Measurements from ENCODE around the gene CSNK2A3.

CSNK2A3 gene

GRCh38 chr11:11312738-11313137 lies 40.3 kb downstream of the CSNK2A3 start:
- H3K36me3 ChIP-seq (ENCODE audit: control insufficient read depth in 1 of 2, insufficient read depth in 2 of 2, low read length in 2 of 2): peaks cover 0 to 2% of the 10 kb centered on the region in 2 donors
- no peak overlapping the region for H3K27ac ChIP-seq (ENCODE audit: low read length)
- H3K4me3 ChIP-seq (ENCODE audit: low read depth in 1 of 2, low read length in 2 of 2): no peak overlapping the region
- H3K9me3 ChIP-seq (ENCODE audit: control insufficient read depth in 1 of 2, low read length in 2 of 2): no peaks in the 10 kb centered on the region
- H3K27me3 ChIP-seq (ENCODE audit: low read depth, low read length): no peaks in the 10 kb centered on the region
- peaks cover 0 to 12% of the 10 kb centered on the region in 2 donors for H3K4me1 ChIP-seq (ENCODE audit: control insufficient read depth in 1 of 2, insufficient read depth in 2 of 2, low read length in 2 of 2)

GRCh38 chr11:11311169-11311568 lies 41.9 kb downstream of the CSNK2A3 start:
- H3K27ac ChIP-seq (ENCODE audit: low read length): no peak overlapping the region

GRCh38 chr11:11309906-11310305 lies 43.1 kb downstream of the CSNK2A3 start:
- Histone ChIP-seq H3K4me1 (ENCODE audit: control insufficient read depth in 1 of 2, insufficient read depth in 2 of 2, low read length in 2 of 2) (peaks cover 0 to 12% of the 10 kb centered on the region in 2 donors), H3K4me3 (ENCODE audit: low read depth in 1 of 2, low read length in 2 of 2) (no peak overlapping the region), H3K27ac (ENCODE audit: low read length) (no peak overlapping the region), H3K9me3 (ENCODE audit: control insufficient read depth in 1 of 2, low read length in 2 of 2) (no peaks in the 10 kb centered on the region), H3K27me3 (ENCODE audit: low read depth, low read length) (no peaks in the 10 kb centered on the region), H3K36me3 (ENCODE audit: control insufficient read depth in 1 of 2, insufficient read depth in 2 of 2, low read length in 2 of 2) (peaks cover 0 to 5% of the 10 kb centered on the region in 2 donors)

More at GRCh38 chr11:11311169-11311568, 41.9 kb downstream of the CSNK2A3 start:
- Histone ChIP-seq H3K4me1 (ENCODE audit: control insufficient read depth in 1 of 2, insufficient read depth in 2 of 2, low read length in 2 of 2) (peaks cover 0 to 12% of the 10 kb centered on the region in 2 donors), H3K36me3 (ENCODE audit: control insufficient read depth in 1 of 2, insufficient read depth in 2 of 2, low read length in 2 of 2) (peaks cover 0 to 5% of the 10 kb centered on the region in 2 donors), H3K9me3 (ENCODE audit: control insufficient read depth in 1 of 2, low read length in 2 of 2) (no peaks in the 10 kb centered on the region), H3K27me3 (ENCODE audit: low read depth, low read length) (no peaks in the 10 kb centered on the region), H3K4me3 (ENCODE audit: low read depth in 1 of 2, low read length in 2 of 2) (no peak overlapping the region)

GRCh38 chr11:11308249-11308648 lies 44.8 kb downstream of the CSNK2A3 start:
- H3K4me1 ChIP-seq (ENCODE audit: control insufficient read depth in 1 of 2, insufficient read depth in 2 of 2, low read length in 2 of 2): no peaks in the 10 kb centered on the region
- H3K4me3 ChIP-seq (ENCODE audit: low read depth in 1 of 2, low read length in 2 of 2): no peak overlapping the region
- H3K27me3 ChIP-seq (ENCODE audit: low read depth, low read length): no peaks in the 10 kb centered on the region
- H3K36me3 ChIP-seq (ENCODE audit: control insufficient read depth in 1 of 2, insufficient read depth in 2 of 2, low read length in 2 of 2): peaks cover 0 to 5% of the 10 kb centered on the region in 2 donors
- H3K27ac ChIP-seq (ENCODE audit: low read length): no peak overlapping the region
- H3K9me3 ChIP-seq (ENCODE audit: control insufficient read depth in 1 of 2, low read length in 2 of 2): no peaks in the 10 kb centered on the region

GRCh38 chr11:11306855-11307254 lies 46.2 kb downstream of the CSNK2A3 start:
- peaks cover 0 to 5% of the 10 kb centered on the region in 2 donors for H3K36me3 ChIP-seq (ENCODE audit: control insufficient read depth in 1 of 2, insufficient read depth in 2 of 2, low read length in 2 of 2)
- no peak overlapping the region for H3K4me3 ChIP-seq (ENCODE audit: low read depth in 1 of 2, low read length in 2 of 2)
- H3K27ac ChIP-seq (ENCODE audit: low read length): no peak overlapping the region
- no peaks in the 10 kb centered on the region for H3K4me1 ChIP-seq (ENCODE audit: control insufficient read depth in 1 of 2, insufficient read depth in 2 of 2, low read length in 2 of 2)
- no peaks in the 10 kb centered on the region for H3K9me3 ChIP-seq (ENCODE audit: control insufficient read depth in 1 of 2, low read length in 2 of 2)
- no peaks in the 10 kb centered on the region for H3K27me3 ChIP-seq (ENCODE audit: low read depth, low read length)

- Histone ChIP-seq H3K36me3 (ENCODE audit: control insufficient read depth in 1 of 2, insufficient read depth in 2 of 2, low read length in 2 of 2) (peaks cover 0 to 5% of the 10 kb centered on the region in 2 donors), H3K4me3 (ENCODE audit: low read depth in 1 of 2, low read length in 2 of 2) (no peak overlapping the region), H3K9me3 (ENCODE audit: control insufficient read depth in 1 of 2, low read length in 2 of 2) (no peaks in the 10 kb centered on the region), H3K4me1 (ENCODE audit: control insufficient read depth in 1 of 2, insufficient read depth in 2 of 2, low read length in 2 of 2) (no peaks in the 10 kb centered on the region), H3K27me3 (ENCODE audit: low read depth, low read length) (no peaks in the 10 kb centered on the region), H3K27ac (ENCODE audit: low read length) (no peak overlapping the region)
Measured at GRCh38 chr11:11304550-11304949, 48.5 kb downstream of the CSNK2A3 start.

- H3K9me3 ChIP-seq (ENCODE audit: control insufficient read depth in 1 of 2, low read length in 2 of 2): no peaks in the 10 kb centered on the region
- no peak overlapping the region for H3K4me3 ChIP-seq (ENCODE audit: low read depth in 1 of 2, low read length in 2 of 2)
- H3K27ac ChIP-seq (ENCODE audit: low read length): no peak overlapping the region
- H3K36me3 ChIP-seq (ENCODE audit: control insufficient read depth in 1 of 2, insufficient read depth in 2 of 2, low read length in 2 of 2): peaks cover 0 to 1% of the 10 kb centered on the region in 2 donors
- H3K27me3 ChIP-seq (ENCODE audit: low read depth, low read length): no peaks in the 10 kb centered on the region
- H3K4me1 ChIP-seq (ENCODE audit: control insufficient read depth in 1 of 2, insufficient read depth in 2 of 2, low read length in 2 of 2): no peaks in the 10 kb centered on the region
Measured at GRCh38 chr11:11302565-11302964, 50.5 kb downstream of the CSNK2A3 start.

All from muscle layer of duodenum (tissue), 2 donors.